NT2/D1 (cell line): ENCODE measurements around the gene ZYG11A.

ENCODE experiments used
- DNase-seq: peaks from one replicate; pipeline ENCODE4 v3.0.0-alpha.2; 2011; ENCODE audit warnings: low read depth, low spot score
- H3K27me3 ChIP-seq: 2 replicates; pipeline ENCODE4 v1.6.0; 2011; ENCODE audit warnings: mild to moderate bottlenecking; ENCODE audit not compliant: insufficient read length, insufficient read depth
- H3K36me3 ChIP-seq: 2 replicates; pipeline ENCODE4 v1.6.1; 2011; ENCODE audit warnings: mild to moderate bottlenecking, low read length, mixed read lengths; ENCODE audit not compliant: insufficient read depth, insufficient read length
- H3K4me1 ChIP-seq: 2 replicates; pipeline ENCODE4 v1.5.1; 2011; ENCODE audit not compliant: insufficient read depth, insufficient read length
- H3K4me3 ChIP-seq: 2 replicates; pipeline ENCODE4 v1.5.1; 2011; ENCODE audit warnings: low read depth; ENCODE audit not compliant: insufficient read length
- H3K9ac ChIP-seq: 2 replicates; pipeline ENCODE4 v1.6.0; 2011; ENCODE audit warnings: low read depth; ENCODE audit not compliant: insufficient read length
- H3K9me3 ChIP-seq: 2 replicates; pipeline ENCODE4 v1.5.1; 2011; ENCODE audit warnings: mild to moderate bottlenecking, low read length; ENCODE audit not compliant: insufficient read depth
- SUZ12 ChIP-seq: IDR thresholded peaks from 2 replicates; pipeline ENCODE4 v1.6.1; 2011; ENCODE audit not compliant: insufficient read length, insufficient read depth; ENCODE audit errors: extremely low read depth
- YY1 ChIP-seq: IDR thresholded peaks from 2 replicates; pipeline ENCODE4 v1.6.1; 2011; ENCODE audit not compliant: insufficient read length, insufficient read depth
- ZNF274 ChIP-seq: IDR thresholded peaks from 2 replicates; pipeline ENCODE4 v1.6.1; 2011; ENCODE audit warnings: mild to moderate bottlenecking, low read depth, low read length

Gene ZYG11A

DNA sequence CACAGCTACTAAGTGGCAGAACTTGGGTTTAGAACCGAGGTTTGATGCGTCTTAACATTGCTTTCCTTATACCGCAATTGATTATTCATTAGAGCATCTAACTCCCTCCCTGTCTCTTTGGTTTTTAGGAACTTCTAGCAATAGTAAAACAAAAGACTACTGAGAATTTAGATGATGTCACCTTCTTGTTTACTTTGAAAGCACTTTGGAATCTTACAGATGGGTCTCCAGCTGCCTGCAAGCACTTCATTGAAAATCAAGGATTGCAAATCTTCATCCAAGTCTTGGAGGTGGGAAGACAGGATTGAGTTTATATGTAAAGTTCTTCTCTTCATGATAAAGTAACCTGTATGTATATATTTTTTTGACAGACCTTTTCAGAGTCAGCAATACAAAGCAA lies 35.0 kb downstream of the ZYG11A start:
- peak; percentile 30 for DNase-seq
- Histone ChIP-seq H3K36me3 (peaks cover 55% of the 10 kb centered on the region), H3K9me3 (no peaks in the 10 kb centered on the region), H3K4me1 (peaks cover 3% of the 10 kb centered on the region), H3K9ac (no peak overlapping the region), H3K4me3 (no peak overlapping the region), H3K27me3 (no peaks in the 10 kb centered on the region)
- TF ChIP-seq SUZ12 (no peak), YY1 (no peak), ZNF274 (no peak)

DNA sequence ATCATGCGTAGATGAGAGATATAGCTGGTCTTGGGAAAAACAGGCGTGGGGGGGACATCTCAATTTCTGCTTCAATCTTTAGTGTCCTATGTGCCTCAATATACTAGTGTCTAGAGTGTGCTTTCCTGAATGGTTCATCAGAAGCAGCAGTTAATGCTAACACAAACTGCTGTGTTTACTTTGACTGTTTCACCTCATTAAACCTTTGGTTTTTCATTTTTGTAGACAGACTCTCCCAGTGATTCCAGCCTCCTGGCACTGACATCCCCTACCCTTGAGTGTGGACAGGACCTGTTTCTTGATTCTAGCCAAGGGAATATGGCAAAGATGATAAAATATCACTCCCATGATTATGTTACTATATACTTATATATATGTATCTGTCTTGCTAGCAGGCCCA lies 37.6 kb downstream of the ZYG11A start:
- Histone ChIP-seq H3K9me3 (no peaks in the 10 kb centered on the region), H3K9ac (no peak overlapping the region), H3K27me3 (no peaks in the 10 kb centered on the region), H3K4me3 (no peak overlapping the region), H3K36me3 (peaks cover 55% of the 10 kb centered on the region), H3K4me1 (peaks cover 3% of the 10 kb centered on the region)
- no peak for DNase-seq
- no peak for TF ChIP-seq YY1
- no peak for TF ChIP-seq ZNF274
- no peak for TF ChIP-seq SUZ12

DNA sequence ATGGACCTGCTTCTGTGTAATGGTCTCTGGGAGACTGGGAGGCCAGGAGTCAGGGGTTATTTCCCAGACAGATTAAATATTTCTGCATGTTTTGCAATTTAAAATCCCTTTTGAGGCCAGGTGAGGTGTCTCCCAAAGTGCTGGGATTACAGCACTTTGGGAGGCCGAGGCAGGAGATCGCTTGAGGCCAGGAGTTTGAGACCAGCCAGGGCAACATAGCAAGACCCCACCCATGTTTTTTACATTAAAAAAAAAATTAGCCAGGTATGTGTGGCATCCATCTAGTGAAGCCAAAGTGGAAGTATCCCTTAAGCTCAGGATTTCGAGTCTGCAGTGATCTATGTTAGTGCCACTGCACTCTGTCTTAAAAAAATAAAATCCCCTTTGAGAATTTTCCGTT lies 44.9 kb downstream of the ZYG11A start:
- Histone ChIP-seq H3K9ac (no peak overlapping the region), H3K4me3 (no peak overlapping the region), H3K36me3 (peaks cover 67% of the 10 kb centered on the region), H3K27me3 (no peaks in the 10 kb centered on the region), H3K9me3 (no peaks in the 10 kb centered on the region), H3K4me1 (no peaks in the 10 kb centered on the region)
- TF ChIP-seq ZNF274 (no peak), YY1 (no peak), SUZ12 (no peak)
- DNase-seq = no peak

DNA sequence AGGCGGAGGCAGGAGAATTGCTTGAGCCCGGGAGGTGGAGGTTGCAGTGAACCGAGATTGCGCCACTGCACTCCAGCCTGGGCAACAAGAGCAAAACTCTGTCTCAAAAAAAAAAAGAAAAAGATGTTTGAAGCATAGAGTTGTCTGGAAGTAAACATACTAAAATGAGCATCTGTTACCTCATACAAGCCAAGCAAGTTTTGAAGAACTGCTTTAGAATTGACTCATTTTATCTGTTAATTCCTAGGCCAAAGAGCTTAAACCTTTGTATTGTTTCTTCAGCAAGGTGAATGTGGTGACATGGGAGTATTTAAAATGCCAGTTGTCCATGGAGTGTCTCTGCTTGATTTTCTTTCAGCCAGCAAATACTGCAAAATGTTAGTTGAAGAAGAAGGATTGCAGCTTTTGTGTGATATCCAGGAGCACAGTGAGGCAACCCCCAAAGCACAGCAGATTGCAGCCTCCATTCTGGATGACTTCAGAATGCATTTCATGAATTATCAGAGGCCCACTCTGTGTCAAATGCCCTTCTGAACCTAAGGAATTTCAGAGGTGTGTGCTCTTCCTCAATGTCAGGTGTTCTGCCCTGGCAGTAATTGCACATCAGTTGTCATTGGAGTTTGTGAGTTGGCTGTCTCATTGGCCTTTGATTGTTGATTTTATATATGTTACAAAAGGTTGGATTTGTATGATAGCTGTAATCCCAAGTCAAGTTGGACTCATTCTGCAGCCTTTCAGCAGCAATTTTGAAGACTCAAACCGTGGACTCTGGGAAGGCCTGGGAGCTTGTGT lies 50.1 kb downstream of the ZYG11A start:
- H3K9ac ChIP-seq = no peak overlapping the region
- H3K36me3 ChIP-seq = peaks cover 84% of the 10 kb centered on the region
- no peaks in the 10 kb centered on the region for H3K9me3 ChIP-seq
- no peak for TF ChIP-seq SUZ12
- TF ChIP-seq YY1 = no peak
- TF ChIP-seq ZNF274 = no peak
- H3K4me3 ChIP-seq = no peak overlapping the region
- H3K4me1 ChIP-seq = no peaks in the 10 kb centered on the region
- DNase-seq = no peak
- H3K27me3 ChIP-seq = no peaks in the 10 kb centered on the region

DNA sequence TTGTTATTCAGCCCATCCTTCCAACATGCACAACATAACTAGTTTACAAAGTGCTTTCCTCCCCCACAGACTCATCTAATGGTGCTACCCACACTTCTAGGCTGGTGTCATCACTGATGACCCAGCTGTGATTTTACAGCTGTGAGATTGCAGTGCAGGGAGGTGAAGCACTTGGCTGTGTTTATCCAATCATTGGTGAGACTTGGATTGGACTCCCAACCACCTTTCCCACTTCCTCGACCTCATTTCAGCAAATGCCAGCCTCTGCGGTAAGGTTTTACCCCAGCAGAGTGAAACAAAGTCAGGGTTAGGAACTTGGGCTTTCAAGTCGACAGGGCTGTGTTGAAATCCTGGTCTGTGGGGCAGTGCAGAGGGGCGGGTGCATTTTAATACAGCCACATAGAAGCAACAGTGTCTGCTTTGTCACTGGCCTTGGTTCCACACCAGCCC lies 56.9 kb downstream of the ZYG11A start:
- H3K4me3 ChIP-seq = no peak overlapping the region
- H3K36me3 ChIP-seq = peaks cover 53% of the 10 kb centered on the region
- H3K4me1 ChIP-seq = peaks cover 1% of the 10 kb centered on the region
- H3K9me3 ChIP-seq = no peaks in the 10 kb centered on the region
- DNase-seq = no peak
- H3K27me3 ChIP-seq = no peaks in the 10 kb centered on the region
- no peak overlapping the region for H3K9ac ChIP-seq
- TF ChIP-seq SUZ12 = no peak
- no peak for TF ChIP-seq YY1
- TF ChIP-seq ZNF274 = no peak

DNA sequence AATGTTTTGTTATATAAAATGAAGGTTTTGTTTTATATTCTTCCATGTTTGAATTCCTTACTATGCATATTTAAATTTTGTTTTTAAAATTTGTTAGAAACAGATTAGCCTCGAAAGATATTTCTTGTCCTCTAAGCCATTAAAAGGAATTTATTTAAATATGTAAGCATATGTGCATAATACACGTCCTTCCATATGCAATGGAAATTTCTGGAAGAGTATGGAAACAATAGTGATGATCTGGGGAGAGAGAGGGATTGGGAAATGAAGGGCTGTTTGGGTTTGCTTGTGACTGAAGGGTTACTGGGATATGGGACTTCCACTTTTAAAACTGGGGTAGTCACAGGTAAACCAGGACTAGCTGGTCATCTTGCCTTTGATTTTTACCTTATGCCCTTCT lies 57.8 kb downstream of the ZYG11A start:
- H3K36me3 ChIP-seq = peaks cover 46% of the 10 kb centered on the region
- H3K4me3 ChIP-seq = no peak overlapping the region
- peaks cover 10% of the 10 kb centered on the region for H3K4me1 ChIP-seq
- no peaks in the 10 kb centered on the region for H3K9me3 ChIP-seq
- H3K9ac ChIP-seq = no peak overlapping the region
- no peak for DNase-seq
- no peaks in the 10 kb centered on the region for H3K27me3 ChIP-seq
- TF ChIP-seq YY1 (no peak), SUZ12 (no peak)

DNA sequence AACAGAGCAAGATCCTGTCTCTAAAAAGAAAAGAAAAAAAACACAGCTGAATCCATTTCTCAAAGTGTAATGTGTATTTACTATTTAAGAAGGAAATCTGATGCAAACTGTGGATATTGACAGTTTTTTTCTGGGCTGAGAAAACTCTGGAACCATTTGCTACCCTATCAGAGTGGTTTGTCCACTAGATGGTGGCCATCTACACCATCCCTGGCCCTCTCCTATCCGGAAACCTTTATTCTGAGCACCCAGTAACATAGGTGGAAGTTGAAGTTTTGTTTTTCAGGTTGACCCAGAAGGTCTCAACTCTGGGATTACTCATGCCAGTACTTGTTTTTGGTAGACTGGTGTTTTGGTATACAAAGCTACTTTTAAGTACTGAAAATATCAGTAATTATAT lies 58.8 kb downstream of the ZYG11A start:
- TF ChIP-seq SUZ12 (no peak), YY1 (no peak), ZNF274 (no peak)
- H3K36me3 ChIP-seq = peaks cover 36% of the 10 kb centered on the region
- H3K9ac ChIP-seq = no peak overlapping the region
- no peaks in the 10 kb centered on the region for H3K9me3 ChIP-seq
- H3K4me3 ChIP-seq = no peak overlapping the region
- DNase-seq = no peak
- H3K27me3 ChIP-seq = no peaks in the 10 kb centered on the region
- H3K4me1 ChIP-seq = peaks cover 19% of the 10 kb centered on the region
